HepG2 (cell line): ENCODE data around the gene FAM89B. TPM values are rescaled to one million over a fixed set of nuclear protein-coding genes. Genes with fewer than 3 reads are reported as not detected.

ENCODE experiments used
- AGO1 ChIP-seq: fragments of 200-400 bp; formaldehyde crosslinking; IDR thresholded peaks from 2 replicates; pipeline ENCODE4 v1.6.1; 2017; ENCODE audit warnings: mild to moderate bottlenecking, low read depth, low read length, moderate library complexity; ENCODE audit not compliant: poor library complexity, severe bottlenecking
- ARHGAP35 ChIP-seq: sonication (generic); formaldehyde crosslinking; IDR thresholded peaks from 2 replicates; pipeline ENCODE4 v1.9.0; 2022; ENCODE audit warnings: mild to moderate bottlenecking, inconsistent platforms, moderate library complexity, missing genetic modification reagents, borderline replicate concordance
- ARNT ChIP-seq: fragments of 450-650 bp; IDR thresholded peaks from 2 replicates; pipeline ENCODE4 v1.6.1; 2017
- DR1 ChIP-seq: sonication (generic); formaldehyde crosslinking; IDR thresholded peaks from 2 replicates; pipeline ENCODE4 v1.8.0; 2021; ENCODE audit warnings: mild to moderate bottlenecking, missing genetic modification reagents, inconsistent platforms
- HNRNPL ChIP-seq: fragments of 200-400 bp; formaldehyde crosslinking; IDR thresholded peaks from 2 replicates; pipeline ENCODE4 v1.6.1; 2017; ENCODE audit warnings: mild to moderate bottlenecking, low read depth, low read length
- KDM5B ChIP-seq: sonication (generic); formaldehyde crosslinking; IDR thresholded peaks from 2 replicates; pipeline ENCODE4 v1.4.0; 2020; ENCODE audit warnings: missing genetic modification reagents, mild to moderate bottlenecking, borderline replicate concordance
- KLF6 ChIP-seq: IDR thresholded peaks from 2 replicates; pipeline ENCODE4 v1.8.0; 2016; ENCODE audit warnings: missing biosample characterization, missing genetic modification reagents
- KLF9 ChIP-seq: IDR thresholded peaks from 2 replicates; pipeline ENCODE4 v1.6.1; 2016; ENCODE audit warnings: low read depth
- MEIS2 ChIP-seq: sonication (generic); formaldehyde crosslinking; IDR thresholded peaks from 2 replicates; pipeline ENCODE4 v1.9.0; 2021; ENCODE audit warnings: mild to moderate bottlenecking, missing genetic modification reagents
- MYC ChIP-seq: sonication (generic); formaldehyde crosslinking; IDR thresholded peaks from 2 replicates; pipeline ENCODE4 v1.9.0; 2021; ENCODE audit warnings: missing genetic modification reagents, borderline replicate concordance
- SYNCRIP ChIP-seq: fragments of 200-400 bp; formaldehyde crosslinking; IDR thresholded peaks from 2 replicates; pipeline ENCODE4 v1.6.1; 2018; ENCODE audit warnings: mild to moderate bottlenecking, low read depth, low read length; ENCODE audit not compliant: insufficient read depth
- TCF12 ChIP-seq, 2 experiments: fragments of 450-650 bp in 1 of 2; sonication (generic) in 1 of 2; formaldehyde crosslinking in 1 of 2; IDR thresholded peaks; 2 replicates each; pipeline versions ENCODE4 v1.6.1 to v1.8.0; 2017 to 2022; ENCODE audit warnings: antibody characterized with exemption in 1 of 2, mild to moderate bottlenecking in 1 of 2, missing genetic modification reagents in 1 of 2, moderate library complexity in 1 of 2
- TOE1 ChIP-seq: sonication (generic); formaldehyde crosslinking; IDR thresholded peaks from 2 replicates; pipeline ENCODE4 v1.4.0; 2020; ENCODE audit warnings: mild to moderate bottlenecking, missing genetic modification reagents
- U2AF2 ChIP-seq: fragments of 200-400 bp; formaldehyde crosslinking; IDR thresholded peaks from 2 replicates; pipeline ENCODE4 v1.6.1; 2017; ENCODE audit warnings: low read depth, mild to moderate bottlenecking, low read length
- UBTF ChIP-seq: sonication (generic); formaldehyde crosslinking; IDR thresholded peaks from 2 replicates; pipeline ENCODE4 v1.4.0; 2020; ENCODE audit warnings: mild to moderate bottlenecking, missing genetic modification reagents
- XRCC5 ChIP-seq: fragments of 200-400 bp; formaldehyde crosslinking; optimal IDR thresholded peaks from 2 replicates; pipeline ENCODE3; 2017; ENCODE audit warnings: mild to moderate bottlenecking, low read length
- ZFAT ChIP-seq: sonication (generic); formaldehyde crosslinking; conservative IDR thresholded peaks from 2 replicates; pipeline ENCODE4 v1.8.1; 2023; ENCODE audit warnings: missing genetic modification reagents, inconsistent platforms
- ZMYM2 ChIP-seq: sonication (generic); formaldehyde crosslinking; IDR thresholded peaks from 2 replicates; pipeline ENCODE4 v1.8.0; 2022; ENCODE audit warnings: mild to moderate bottlenecking, missing genetic modification reagents
- ZNF333 ChIP-seq: sonication (generic); formaldehyde crosslinking; IDR thresholded peaks from 2 replicates; pipeline ENCODE4 v1.4.0; 2020; ENCODE audit warnings: mild to moderate bottlenecking, missing genetic modification reagents, borderline replicate concordance
- ZNF556 ChIP-seq: sonication (generic); formaldehyde crosslinking; IDR thresholded peaks from 2 replicates; pipeline ENCODE4 v1.4.0; 2020; ENCODE audit warnings: mild to moderate bottlenecking, missing genetic modification reagents, borderline replicate concordance
- ZNF558 ChIP-seq: sonication (generic); formaldehyde crosslinking; IDR thresholded peaks from 2 replicates; pipeline ENCODE4 v1.9.0; 2022; ENCODE audit warnings: mild to moderate bottlenecking, missing genetic modification reagents, borderline replicate concordance
- ZNF562 ChIP-seq: sonication (generic); formaldehyde crosslinking; IDR thresholded peaks from 2 replicates; pipeline ENCODE4 v1.8.0; 2022; ENCODE audit warnings: missing genetic modification reagents, borderline replicate concordance
- ZSCAN5A ChIP-seq: sonication (generic); formaldehyde crosslinking; IDR thresholded peaks from 2 replicates; pipeline ENCODE4 v1.8.0; 2022; ENCODE audit warnings: mild to moderate bottlenecking, missing genetic modification reagents, borderline replicate concordance
- polyA plus RNA-seq, 8 experiments: library from polyadenylated mRNA; depleted of rRNA in 3 of 8; stranded (reverse) in 7 of 8; unstranded in 1 of 8; fragments of >200 nt; fragmentation: Illumina TruSeq in 4 of 8; extraction: Trizol in 4 of 8; gene quantifications; 2 replicates each; pipeline versions ENCODE4 v1.2.1 to v1.2.3, GENCODE V29; 2011 to 2016; ENCODE audit warnings: low read depth in 4 of 8, missing spikeins in 1 of 8, mixed read lengths in 1 of 8; ENCODE audit not compliant: insufficient read depth in 1 of 8
- total RNA-seq, 5 experiments: library from RNA; depleted of rRNA; stranded (reverse); fragments of >200 nt; fragmentation: Illumina TruSeq; extraction: Trizol; gene quantifications; 2 replicates each; pipeline ENCODE4 v1.2.3, GENCODE V29; 2016; ENCODE audit warnings: low read depth in 1 of 5

FAM89B gene
- total and polyA plus RNA-seq, 2 of the 13 experiments (the other 11 are each of a cell fraction or from before 2014, with no cell fraction given), result 5.7 to 8.0 TPM

GRCh38 chr11:65569973-65570918 lies 2.1 kb upstream of the FAM89B start, which contains the start of gene ZNRD2 (continued):
- TF ChIP-seq ZSCAN5A (no peak), TOE1 (0 out of 2 replicates have a peak, but pooled peaks have one; percentile 27), KLF6 (CRISPR knock-in tag) (0 out of 2 replicates have a peak, but pooled peaks have one; percentile 76), ARNT (no peak), AGO1 (peak; percentile 82), UBTF (CRISPR knock-in tag) (peak; percentile 95), ZNF562 (CRISPR knock-in tag) (no peak), MYC (CRISPR knock-in tag) (peak; percentile 90), TCF12 (IDR thresholded peaks at IDR 0.05) (no peak), TCF12 (CRISPR knock-in tag; IDR thresholded peaks at IDR 0.05) (peak; percentile 50; the same call in 1 of the 2 replicates), SYNCRIP (no peak), DR1 (CRISPR knock-in tag) (no peak), HNRNPL (no peak), KLF9 (CRISPR knock-in tag) (peak; percentile 94), ZFAT (CRISPR knock-in tag) (no peak), ZNF558 (CRISPR knock-in tag) (peak; percentile 74; the same call in 1 of the 2 replicates), KDM5B (CRISPR knock-in tag) (no peak; the same call in 1 of the 2 replicates), ARHGAP35 (CRISPR knock-in tag) (peak; percentile 88; the same call in 1 of the 2 replicates), U2AF2 (no peak), XRCC5 (peak; percentile 84), ZMYM2 (CRISPR knock-in tag) (no peak), MEIS2 (peak; percentile 63; the same call in 1 of the 2 replicates), ZNF333 (CRISPR knock-in tag) (0 out of 2 replicates have a peak, but pooled peaks have one; percentile 29), ZNF556 (CRISPR knock-in tag) (peak; percentile 76; the same call in 1 of the 2 replicates)
